Mucosa of gallbladder (tissue), 1 donor: ENCODE measurements around the gene ADNP2. TPM values are rescaled to one million over a fixed set of nuclear protein-coding genes. Genes with fewer than 3 reads are reported as not detected.

Source experiments
- DNase-seq: peaks from one replicate; pipeline ENCODE4 v3.0.0-alpha.2; 2020; ENCODE audit warnings: low spot score
- total RNA-seq: library from RNA; stranded (reverse); gene quantifications from one replicate; pipeline ENCODE4 v1.2.1, GENCODE V29; 2021
- donor health status: DM: no; HTN: no; CAD: no.

Gene ADNP2
- 16.2 TPM for total RNA-seq

- DNase-seq: peak; percentile 83
These were observed at the start of gene ADNP2 for GRCh38 chr18:80108739-80109675. TSS of gene ADNP2 (plus strand) at chr18:80109262. CDS start at chr18:80117543, 8,281 bp downstream.

DNA sequence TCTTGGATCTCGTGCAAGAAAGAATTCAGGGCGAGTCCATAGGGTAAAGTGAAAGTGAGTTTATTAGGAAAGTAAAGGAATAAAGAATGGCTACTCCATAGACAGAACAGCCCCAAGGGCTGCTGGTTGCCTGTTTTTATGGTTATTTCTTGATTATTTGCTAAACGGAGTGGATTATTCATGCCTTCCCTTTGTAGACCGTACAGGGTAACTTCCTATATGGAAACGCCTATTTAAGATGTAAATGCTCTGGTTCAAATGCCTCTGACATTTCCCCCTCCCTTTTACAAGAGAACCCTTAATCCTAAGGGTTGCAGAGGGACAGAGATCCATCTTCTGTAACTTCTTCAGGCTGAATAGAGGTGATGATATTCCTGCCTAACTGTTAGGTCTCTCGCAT, 49.1 kb upstream of the ADNP2 start:
- DNase-seq: no peak

- no peak for DNase-seq
These were observed 43.4 kb upstream of the ADNP2 start for GRCh38 chr18:80065705-80066104.

DNA sequence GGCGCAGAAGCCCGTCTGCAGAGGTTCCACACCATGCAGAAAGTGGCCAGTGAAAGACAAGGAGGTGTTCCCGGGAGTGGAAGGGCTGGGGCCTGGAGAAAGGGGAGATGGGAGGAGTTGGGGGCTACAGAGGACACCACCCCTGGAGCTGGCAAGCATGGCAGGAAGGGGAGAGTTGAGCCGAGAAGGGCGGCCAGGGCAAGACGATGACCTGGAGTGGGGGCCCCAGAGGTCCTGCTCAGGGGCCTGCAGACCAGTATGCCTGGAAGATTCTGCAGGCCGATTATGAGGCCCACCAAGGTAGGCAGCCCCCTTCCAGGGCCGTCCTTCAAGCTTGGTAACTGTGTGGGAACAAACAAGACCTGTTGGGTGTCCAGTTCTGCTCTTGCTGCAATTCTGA, 41.7 kb upstream of the ADNP2 start:
- no peak for DNase-seq

GRCh38 chr18:80067897-80068296, 41.2 kb upstream of the ADNP2 start:
- no peak for DNase-seq

DNA sequence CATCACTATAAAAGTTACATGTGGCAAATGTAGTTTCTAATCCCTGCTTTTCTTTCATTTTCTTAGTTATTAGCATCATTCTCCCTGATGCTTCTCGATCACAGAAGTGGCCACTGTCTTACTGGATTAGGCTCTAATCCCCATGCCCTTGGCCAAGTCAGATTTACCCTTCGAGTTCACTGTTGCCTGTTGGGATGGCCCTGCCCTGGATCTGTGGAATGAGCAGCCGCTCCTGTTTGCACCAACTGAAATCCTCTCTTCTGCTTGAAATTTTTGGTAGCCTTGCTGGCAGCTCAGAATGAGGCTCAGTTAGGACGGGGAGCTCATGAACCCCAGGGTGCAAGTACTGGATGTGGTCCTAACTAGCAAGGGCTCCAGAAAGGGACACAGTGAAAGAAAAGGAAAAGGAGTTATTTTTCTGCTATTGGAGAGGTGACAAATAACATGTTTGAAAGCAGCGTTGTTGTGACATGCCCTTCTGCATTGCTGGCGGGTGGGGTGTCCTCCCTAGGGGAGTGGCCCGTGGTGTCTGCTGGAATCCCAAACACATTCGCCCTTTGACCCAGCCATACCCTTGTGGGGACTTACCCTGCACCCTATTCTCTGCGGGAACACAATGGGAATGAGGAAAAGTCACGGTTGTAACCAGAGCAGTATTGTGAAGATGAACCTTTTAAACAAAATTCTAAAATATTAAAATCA, 40.3 kb upstream of the ADNP2 start:
- DNase-seq: no peak

GRCh38 chr18:80070825-80071224, 38.2 kb upstream of the ADNP2 start:
- no peak for DNase-seq

DNA sequence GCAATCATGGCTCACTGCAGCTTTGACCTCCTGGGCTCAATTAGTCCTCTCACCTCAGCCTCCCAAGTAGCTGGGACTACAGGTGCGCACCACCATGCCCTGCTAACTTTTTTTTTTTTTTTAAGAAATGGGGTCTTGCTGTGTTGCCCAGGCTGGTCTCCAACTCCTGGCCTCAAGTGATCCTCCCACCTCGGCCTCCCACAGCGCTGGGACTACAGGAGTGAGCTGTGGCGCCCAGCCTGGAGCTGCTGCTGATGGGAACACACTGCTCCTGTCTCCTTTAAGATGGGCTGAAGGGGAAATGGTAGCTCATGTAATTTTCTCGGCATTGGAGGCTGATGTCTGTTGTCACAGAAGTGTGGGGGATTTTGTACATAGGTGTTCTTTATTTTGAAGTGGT, 34.9 kb upstream of the ADNP2 start:
- no peak for DNase-seq

- DNase-seq: no peak
These were observed 34.4 kb upstream of the ADNP2 start for GRCh38 chr18:80074697-80075096.

DNA sequence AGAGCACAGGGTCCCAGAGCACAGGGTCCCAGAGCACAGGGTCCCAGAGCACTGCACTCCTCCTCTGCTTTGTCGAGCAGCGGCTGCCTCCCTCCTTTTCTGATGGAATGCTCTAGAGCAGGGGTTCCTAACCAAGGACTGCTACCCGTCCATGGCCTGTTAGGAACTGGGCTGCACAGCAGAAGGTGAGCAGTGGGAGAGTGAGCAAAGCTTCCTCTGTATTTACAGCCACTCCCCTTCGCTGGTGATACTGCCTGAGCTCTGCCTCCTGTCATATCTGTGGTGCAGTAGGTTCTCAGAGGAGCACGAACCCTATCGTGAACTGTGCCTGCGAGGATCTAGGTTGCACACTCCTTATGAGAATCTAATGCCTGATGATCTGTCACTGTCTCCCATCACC, 33.1 kb upstream of the ADNP2 start:
- no peak for DNase-seq

GRCh38 chr18:80076379-80076778, 32.7 kb upstream of the ADNP2 start:
- no peak for DNase-seq

DNA sequence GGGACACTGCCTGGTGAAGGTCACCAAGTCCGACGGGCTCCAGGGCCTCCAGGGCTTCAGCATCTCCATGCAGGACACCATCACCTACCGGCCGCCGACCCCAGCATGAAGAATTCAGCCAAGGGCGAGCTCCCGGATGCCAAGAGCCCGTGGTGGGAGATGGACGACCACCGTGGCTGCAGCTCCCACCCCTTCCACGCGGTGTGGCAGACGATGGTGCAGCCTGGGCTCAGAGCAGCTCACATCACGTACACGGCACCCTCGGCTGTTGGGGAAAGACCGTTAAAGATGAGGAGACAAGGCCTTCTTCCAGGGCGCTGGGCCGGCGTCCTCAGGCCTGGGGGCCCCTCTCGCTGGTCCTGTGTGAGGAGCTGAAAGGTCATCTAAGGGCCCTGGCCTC, 31.2 kb upstream of the ADNP2 start:
- no peak for DNase-seq

DNA sequence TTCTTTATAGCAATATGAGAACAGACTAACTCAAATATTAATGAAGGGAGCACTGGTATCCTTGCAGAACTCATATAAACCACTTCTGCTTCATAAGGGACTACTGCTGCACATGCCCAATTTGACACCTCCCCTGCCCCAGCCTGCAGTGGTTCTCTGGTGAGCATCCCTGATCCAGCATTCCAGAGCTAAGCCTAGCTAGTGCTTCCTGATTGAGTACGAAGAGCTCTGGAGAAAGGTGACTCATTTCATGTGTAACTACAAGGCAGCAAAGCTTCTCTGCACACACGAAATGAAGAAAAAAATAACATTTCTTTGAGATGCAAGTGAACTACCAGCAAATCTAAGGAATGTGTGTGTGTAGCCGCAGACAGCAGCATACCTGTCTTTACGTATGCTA, 22.8 kb upstream of the ADNP2 start:
- DNase-seq: no peak

DNA sequence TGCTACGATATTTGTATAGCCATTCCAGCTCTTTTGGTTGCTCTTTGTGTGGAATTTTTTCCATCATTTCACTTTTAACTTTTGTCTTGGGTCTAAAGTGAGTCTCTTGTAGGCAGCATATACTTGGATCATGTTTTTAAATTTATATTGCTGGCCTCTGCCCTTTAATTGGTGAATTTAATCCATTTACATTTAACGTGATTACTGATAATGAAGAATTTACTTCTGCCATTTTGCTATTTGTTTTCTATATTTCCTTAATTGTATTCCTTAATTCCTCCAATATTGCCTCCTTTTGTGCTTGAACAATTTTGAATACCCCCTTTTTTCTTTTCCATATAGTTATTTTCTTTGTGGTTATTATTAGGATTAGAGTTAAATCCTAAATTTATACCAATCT, 21.0 kb upstream of the ADNP2 start:
- no peak for DNase-seq

GRCh38 chr18:80088823-80089222, 20.2 kb upstream of the ADNP2 start:
- no peak for DNase-seq

GRCh38 chr18:80095414-80095813, 13.6 kb upstream of the ADNP2 start:
- peak; percentile 4 for DNase-seq

DNA sequence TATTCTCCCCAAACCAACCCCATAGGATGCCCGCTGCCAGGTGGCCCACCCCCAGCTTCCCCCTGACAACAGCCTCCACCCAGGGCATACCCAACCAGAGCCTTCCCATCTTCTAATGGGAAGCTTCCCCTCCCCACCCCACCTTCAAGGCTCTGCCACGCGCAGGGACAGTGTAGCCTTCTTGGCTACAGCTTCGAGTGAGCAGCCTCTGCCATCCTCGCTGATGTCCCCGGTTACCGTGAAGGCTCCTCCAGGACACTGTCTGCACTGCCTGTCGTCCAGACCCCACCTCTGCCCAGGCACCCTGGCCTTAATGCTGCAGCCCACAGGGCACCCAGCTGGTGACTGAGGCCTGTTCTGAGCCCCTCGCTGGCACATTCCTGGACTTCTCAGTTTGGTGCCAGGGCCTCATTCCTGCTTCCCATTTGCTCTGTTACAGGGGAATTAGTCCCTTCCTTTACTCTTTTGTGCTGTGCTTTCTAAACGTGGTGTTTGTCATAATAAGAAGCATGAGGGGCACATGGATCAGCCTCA, 13.0 kb upstream of the ADNP2 start:
- peak; percentile 8 for DNase-seq

- DNase-seq: peak; percentile 2
These were observed 11.9 kb upstream of the ADNP2 start for GRCh38 chr18:80097201-80097600.

DNA sequence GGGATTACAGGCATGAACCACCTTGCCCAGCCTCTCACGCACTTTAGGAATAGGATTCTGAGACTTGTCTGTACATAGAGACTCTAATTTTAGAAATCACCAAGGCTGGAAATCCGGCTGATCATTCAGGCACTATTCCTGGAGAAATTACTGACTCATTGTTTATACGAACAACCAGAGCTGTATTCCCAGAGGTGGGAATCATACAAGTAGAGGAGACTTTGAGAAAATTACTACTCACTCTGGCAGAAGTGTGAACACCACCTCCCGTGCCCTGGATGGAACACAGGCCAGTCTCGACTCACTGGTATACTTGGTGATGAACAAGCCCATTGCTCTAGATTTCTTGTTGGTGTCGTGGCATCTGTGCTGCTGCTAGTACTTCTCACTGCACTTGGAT, 5.8 kb upstream of the ADNP2 start:
- DNase-seq: no peak

GRCh38 chr18:80104364-80104779, 4.7 kb upstream of the ADNP2 start:
- DNase-seq: no peak

- DNase-seq: no peak
These were observed 3.5 kb upstream of the ADNP2 start for GRCh38 chr18:80105369-80106167.

DNA sequence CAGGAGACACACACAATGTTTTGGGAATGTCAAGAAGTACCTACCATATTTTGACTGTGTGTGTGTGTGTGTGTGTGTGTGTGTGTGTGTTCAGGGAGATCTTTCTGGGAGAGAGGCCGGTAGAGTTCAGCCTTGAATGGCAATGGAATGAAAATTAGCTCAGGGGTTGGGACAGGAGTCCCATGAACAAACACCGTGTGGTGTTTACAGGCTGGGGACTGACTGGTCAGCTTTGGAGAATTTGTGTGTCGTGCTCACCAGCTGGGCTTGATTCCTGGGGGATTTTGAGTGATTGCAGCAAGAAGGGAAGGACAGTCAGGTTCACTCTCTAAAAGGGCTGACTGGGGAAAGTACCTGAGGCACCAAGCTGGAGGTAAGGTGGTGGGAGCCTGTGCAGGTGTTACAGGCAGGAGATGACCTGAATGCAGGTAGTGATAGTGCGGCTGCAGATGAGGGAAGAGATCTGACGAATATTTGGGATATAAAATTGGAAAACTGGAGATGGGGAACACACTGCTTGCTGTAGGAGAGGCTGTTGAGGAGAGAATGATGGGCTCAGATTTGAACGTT, 2.5 kb upstream of the ADNP2 start:
- no peak for DNase-seq
